HEK293 (cell line): ENCODE results near the gene KRT4.

Experiments
- CTCF ChIP-seq: fragments of 450-650 bp; formaldehyde crosslinking; IDR thresholded peaks from 2 replicates; pipeline ENCODE4 v1.5.1; 2016; ENCODE audit warnings: missing biosample characterization, missing genetic modification characterization
- MZF1 ChIP-seq: fragments of 450-650 bp; formaldehyde crosslinking; IDR thresholded peaks from 2 replicates; pipeline ENCODE4 v1.5.1; 2017; ENCODE audit warnings: missing biosample characterization, missing genetic modification characterization, borderline replicate concordance
- ZNF121 ChIP-seq: fragments of 450-650 bp; formaldehyde crosslinking; IDR thresholded peaks from 2 replicates; pipeline ENCODE4 v1.5.1; 2016; ENCODE audit warnings: missing biosample characterization, missing genetic modification characterization
- ZNF138 ChIP-seq: fragments of 450-650 bp; formaldehyde crosslinking; IDR thresholded peaks from 2 replicates; pipeline ENCODE4 v1.5.1; 2016; ENCODE audit warnings: missing biosample characterization, missing genetic modification characterization, borderline replicate concordance
- ZNF140 ChIP-seq: fragments of 450-650 bp; formaldehyde crosslinking; IDR thresholded peaks from 2 replicates; pipeline ENCODE4 v1.5.1; 2016; ENCODE audit warnings: missing biosample characterization, missing genetic modification characterization

- TF ChIP-seq ZNF121 (tag by site-specific recombination): no peak
- no peak for TF ChIP-seq ZNF140 (tag by site-specific recombination)
- no peak for TF ChIP-seq ZNF138 (tag by site-specific recombination)
- no peak for TF ChIP-seq CTCF (tag by site-specific recombination)
- no peak for TF ChIP-seq MZF1 (tag by site-specific recombination)
Observed at GRCh38 chr12:52777566-52777965, 36.4 kb downstream of the KRT4 start.
